LNCAP (cell line): ENCODE measurements around the gene PACSIN1.

Experiments
- CTCF ChIP-seq: fragments of 450-650 bp; IDR thresholded peaks from 2 replicates; pipeline ENCODE4 v1.5.1; 2017; ENCODE audit warnings: mild to moderate bottlenecking

Gene PACSIN1

DNA sequence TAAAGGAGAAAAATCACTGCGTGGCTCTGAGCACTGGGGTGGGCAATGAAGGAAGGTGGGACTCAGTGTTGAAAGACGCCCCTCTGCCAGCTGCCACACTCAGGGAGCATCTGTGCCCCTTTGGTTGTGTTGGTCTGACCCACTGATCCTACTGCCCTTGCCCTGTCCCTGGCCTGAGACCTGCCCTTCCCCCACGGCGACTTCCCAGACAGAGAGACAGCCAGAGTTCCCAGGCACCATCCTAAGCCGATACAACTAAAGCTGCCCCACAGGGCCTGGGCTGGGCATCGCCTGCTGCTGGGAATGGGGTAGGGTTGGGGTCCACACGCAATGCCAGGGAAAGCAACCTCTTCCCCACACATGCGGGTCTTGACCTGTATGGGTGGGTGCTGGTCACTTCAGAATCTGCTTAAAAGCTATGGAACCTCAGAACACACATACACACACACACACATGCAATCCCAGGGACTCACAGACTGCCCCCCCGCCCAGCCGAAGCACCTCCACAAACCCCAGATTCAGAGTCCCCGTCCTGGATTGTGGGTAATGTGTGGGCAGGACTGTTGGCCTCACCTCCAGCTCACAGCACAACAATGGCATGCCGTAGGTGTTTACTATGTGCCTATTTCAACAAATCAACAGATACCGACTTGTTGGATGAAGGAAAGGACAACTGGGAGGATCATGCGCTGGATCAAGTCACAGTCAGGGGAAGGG, 101.1 kb downstream of the PACSIN1 start:
- no peak for TF ChIP-seq CTCF

DNA sequence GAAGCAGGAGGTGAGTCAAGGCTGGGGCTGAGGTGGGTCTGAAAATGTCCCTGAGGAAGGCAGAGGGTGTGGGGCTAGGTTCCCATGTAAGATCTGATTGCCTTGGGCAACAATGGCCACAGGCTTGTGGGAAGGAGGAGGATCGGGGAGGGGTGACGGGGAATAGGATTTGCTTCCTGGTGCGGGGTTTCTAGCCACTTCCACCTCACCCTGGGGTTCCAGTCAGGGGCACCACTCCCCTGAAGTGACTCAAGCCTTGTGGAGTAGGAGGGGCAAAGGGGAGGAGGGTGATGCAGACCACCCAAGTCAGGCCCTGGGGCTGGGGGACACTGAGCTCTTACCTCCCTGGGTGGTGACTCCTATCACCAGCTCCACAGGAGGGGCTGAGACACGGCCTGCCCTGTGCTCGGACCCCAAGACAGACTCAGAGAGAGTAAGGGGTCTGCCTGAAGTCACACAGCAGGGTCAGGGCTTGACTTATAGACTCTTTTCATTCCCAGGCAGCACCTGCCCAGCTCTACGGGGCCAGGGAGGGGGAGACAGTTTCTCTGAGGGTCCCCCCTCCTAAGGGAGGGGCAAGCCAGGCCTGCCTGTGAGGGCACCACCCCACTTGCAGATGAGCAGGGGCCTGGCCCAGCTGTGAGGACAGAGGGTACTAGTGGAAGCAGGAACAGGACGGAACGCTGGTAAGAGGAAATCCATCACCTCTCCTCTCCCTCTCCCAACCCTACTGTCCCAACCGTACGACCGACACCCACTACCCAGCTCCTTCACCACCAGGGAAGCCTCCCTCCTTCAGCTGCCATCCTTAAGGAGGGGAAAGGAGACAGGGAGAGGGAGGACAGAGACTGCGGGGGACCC, 102.7 kb downstream of the PACSIN1 start:
- no peak for TF ChIP-seq CTCF

DNA sequence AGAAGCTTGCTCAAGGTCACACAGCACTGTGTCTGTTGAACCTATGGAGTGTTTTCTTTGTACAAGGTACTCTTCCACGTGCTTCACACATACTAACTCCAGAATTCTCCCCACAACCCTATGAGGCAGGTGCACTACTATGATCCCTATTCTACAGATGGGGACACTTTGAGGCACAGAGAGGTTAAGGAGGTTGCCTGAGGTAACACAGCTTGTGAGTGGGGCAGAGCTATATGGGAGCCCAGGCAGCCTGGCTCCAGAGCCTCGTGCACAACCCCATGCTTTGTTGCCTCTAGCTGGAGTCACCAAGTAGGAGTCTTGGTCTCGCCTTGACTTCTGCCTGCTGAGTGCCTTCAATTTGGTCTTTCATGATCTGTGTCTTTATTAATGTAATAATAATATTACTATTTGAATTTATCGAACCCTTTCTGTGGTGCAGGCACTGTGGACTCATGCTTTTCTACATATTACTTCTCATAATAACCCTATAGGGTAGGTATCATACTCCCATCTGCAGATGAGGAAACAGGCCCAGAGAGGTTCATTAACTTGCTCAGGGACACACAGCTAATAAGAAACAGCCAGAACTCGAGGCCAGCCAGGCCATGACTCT, 103.6 kb downstream of the PACSIN1 start:
- no peak for TF ChIP-seq CTCF

DNA sequence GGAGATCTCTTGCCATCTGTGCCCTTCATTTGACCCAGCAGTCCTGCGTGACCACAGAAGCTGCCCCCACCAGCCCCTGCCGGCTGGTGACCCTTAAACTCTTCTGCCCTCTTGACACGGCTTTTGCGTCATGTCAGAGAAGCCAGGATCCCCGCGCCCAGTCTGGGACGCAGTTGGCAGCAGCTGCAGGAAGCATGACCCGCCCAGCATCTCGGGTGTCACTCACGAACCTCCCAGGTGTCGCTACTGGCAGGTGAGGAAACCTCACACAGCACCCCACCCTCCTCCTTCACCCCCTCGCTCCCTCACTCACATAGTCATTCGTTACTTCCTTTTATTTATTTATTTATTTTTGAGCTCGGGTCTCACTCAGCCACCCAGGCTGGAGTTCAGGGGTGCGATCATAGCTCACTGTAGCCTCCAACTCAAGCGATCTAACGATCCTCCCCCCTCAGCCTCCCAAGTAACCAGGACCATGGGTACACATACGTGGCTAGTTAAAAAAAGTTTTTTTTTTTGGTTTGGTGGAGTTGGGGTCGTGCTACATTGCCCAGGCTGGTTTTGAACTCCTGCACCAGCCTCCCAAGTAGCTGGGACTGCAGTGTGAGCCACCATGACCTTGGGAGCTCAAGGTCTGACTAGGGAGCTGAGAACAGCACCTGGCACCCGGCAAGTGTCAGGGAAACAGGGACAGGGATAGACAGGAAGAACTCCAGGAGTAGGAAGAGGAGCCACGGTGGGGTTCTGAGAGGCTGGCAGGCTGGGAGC, 104.4 kb downstream of the PACSIN1 start:
- TF ChIP-seq CTCF: no peak

GRCh38 chr6:34571388-34571787, 105.5 kb downstream of the PACSIN1 start:
- no peak for TF ChIP-seq CTCF

DNA sequence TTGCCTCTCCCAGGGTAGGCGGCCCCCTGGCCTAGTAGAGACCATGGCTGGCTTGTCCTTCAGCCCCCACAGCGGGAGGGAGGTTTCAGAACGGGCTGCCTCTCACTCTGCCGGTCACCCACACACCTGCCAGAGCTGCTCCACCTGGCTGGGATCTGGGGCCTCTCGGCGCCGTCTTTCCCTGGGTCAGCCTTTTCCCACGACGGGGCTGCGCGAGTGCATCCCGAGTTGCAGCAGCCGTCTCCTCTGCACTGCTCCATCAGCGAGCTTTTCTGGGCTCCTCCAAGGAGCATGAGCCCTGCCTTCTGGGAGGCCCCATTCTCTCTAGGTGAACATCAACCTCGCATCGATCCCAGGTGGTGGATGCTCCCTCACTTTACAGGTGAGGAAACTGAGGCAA, 106.1 kb downstream of the PACSIN1 start:
- TF ChIP-seq CTCF: no peak

DNA sequence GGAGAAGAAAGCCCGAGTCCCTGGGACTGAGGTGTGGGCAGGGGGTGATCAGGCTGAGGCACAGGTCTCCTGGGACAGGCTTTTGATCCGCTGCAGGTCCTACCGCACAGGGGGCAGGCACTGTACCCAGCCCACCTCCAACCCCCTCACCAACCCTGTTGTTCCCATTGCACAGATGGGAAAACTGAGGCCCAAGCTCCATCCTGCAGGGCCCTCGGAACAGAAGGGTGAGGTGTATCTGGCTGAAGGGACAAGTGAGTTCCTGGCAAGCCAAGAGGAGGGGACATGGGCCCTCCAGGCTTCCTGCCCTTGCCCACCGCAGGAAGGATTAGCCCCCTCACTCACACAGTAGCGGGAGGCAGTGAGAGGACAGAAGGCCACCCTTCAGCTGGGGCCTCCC, 106.7 kb downstream of the PACSIN1 start:
- TF ChIP-seq CTCF: no peak
